Activated CD4-positive, alpha-beta T cell treated with anti-CD3 and anti-CD28 coated beads for 24 hours (primary cell): ENCODE measurements around the gene DNAJC4.

Experiments used
- DNase-seq, 2 donors: peaks; one replicate each; pipeline ENCODE4 v3.0.0-alpha.2; 2020; ENCODE audit warnings: low read depth in 2 of 2

Gene DNAJC4

GRCh38 chr11:64230171-64230984 is at the start of gene DNAJC4:
DNAJC4 (plus strand) TSS chr11:64230548; CDS start chr11:64230855, 307 bp downstream.
- DNase-seq = peak; percentile 77 to 88

GRCh38 chr11:64180891-64181290 is 49.5 kb upstream of the DNAJC4 start:
- no peak for DNase-seq

- peak in 1 of 2 donors; percentile 35 for DNase-seq
Measured at GRCh38 chr11:64181506-64182411, 48.6 kb upstream of the DNAJC4 start.

- no peak for DNase-seq
Measured at GRCh38 chr11:64183890-64184289, 46.5 kb upstream of the DNAJC4 start.

- DNase-seq = no peak
Measured at GRCh38 chr11:64185175-64185692, 45.1 kb upstream of the DNAJC4 start.

- DNase-seq = peak; percentile 96 to 97
Measured at GRCh38 chr11:64185693-64186491, 44.5 kb upstream of the DNAJC4 start, which contains the start of gene STIP1. STIP1 (plus strand) TSS chr11:64186171; CDS start chr11:64186262, 91 bp downstream.

GRCh38 chr11:64186492-64187165 is 43.7 kb upstream of the DNAJC4 start:
- no peak for DNase-seq

GRCh38 chr11:64192434-64192833 is 37.9 kb upstream of the DNAJC4 start:
- no peak for DNase-seq

GRCh38 chr11:64196626-64197025 is 33.7 kb upstream of the DNAJC4 start:
- DNase-seq = no peak

- DNase-seq = no peak
Measured at GRCh38 chr11:64198511-64198910, 31.8 kb upstream of the DNAJC4 start.

GRCh38 chr11:64201543-64201942 is 28.8 kb upstream of the DNAJC4 start:
- DNase-seq = no peak

- no peak for DNase-seq
Measured at GRCh38 chr11:64202992-64203391, 27.4 kb upstream of the DNAJC4 start.

GRCh38 chr11:64203421-64204079 is 26.8 kb upstream of the DNAJC4 start:
- no peak for DNase-seq

GRCh38 chr11:64204080-64204440 is 26.3 kb upstream of the DNAJC4 start:
- DNase-seq = no peak

GRCh38 chr11:64204464-64204989 is 25.8 kb upstream of the DNAJC4 start:
- peak; percentile 59 to 66 for DNase-seq

GRCh38 chr11:64206457-64207255 is 23.7 kb upstream of the DNAJC4 start, which contains the start of gene FERMT3:
FERMT3 (plus strand) TSS chr11:64206721; CDS start chr11:64207365, 644 bp downstream.
- DNase-seq = peak; percentile 61 to 82

GRCh38 chr11:64207256-64208085 is 22.9 kb upstream of the DNAJC4 start:
- DNase-seq = peak; percentile 69 to 70
